Nucleus accumbens (tissue), 56 donors: ENCODE measurements around the gene TBC1D22A.

ENCODE experiments used
- DNase-seq, 56 donors: peaks; one replicate each; lab custom pipeline; 2025; lab: John Stamatoyannopoulos, UW

Gene TBC1D22A

GRCh38 chr22:46851941-46852340 is 89.5 kb downstream of the TBC1D22A start:
- DNase-seq, result no peak

- DNase-seq, result no peak
Measured at GRCh38 chr22:46852771-46853170, 90.3 kb downstream of the TBC1D22A start.

- DNase-seq, result no peak
Measured at GRCh38 chr22:46853191-46853590, 90.7 kb downstream of the TBC1D22A start.

DNA sequence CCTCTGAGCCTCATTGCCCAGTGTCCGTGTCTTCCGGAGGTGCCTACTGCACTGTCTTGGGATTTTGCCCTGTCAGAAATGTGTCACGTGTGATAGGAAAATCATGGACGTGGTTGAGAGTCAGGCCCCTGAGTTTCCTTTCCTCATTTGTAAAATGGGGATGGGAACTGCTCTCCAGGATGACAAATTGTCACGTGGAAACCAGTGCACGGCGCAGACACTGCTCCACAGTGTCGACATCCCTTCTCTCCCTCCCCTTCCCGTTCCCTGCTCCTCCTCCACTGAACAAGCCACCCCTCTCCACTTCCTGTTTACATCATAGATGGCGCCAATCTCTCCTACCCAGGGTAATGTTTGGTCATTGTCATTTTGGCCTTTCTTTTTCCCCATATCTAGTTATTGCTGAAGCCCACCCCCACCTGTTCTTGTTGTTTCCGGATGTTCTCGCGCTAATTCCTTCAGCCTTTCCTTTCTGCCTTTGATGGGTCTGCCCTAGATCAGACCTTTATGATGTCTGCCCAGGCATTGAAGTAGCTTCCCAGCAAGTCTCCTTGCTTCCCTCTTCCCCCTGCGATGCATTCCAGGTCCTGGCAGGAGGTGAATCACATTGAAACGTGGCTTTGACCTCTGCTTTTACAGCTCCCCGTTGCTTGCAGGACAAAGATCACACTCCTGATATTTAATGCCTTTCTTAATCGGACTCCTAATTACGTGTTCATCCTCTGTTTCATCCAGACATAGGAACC is 91.8 kb downstream of the TBC1D22A start:
- DNase-seq, result peak in 1 of 56 donors; percentile 18

DNA sequence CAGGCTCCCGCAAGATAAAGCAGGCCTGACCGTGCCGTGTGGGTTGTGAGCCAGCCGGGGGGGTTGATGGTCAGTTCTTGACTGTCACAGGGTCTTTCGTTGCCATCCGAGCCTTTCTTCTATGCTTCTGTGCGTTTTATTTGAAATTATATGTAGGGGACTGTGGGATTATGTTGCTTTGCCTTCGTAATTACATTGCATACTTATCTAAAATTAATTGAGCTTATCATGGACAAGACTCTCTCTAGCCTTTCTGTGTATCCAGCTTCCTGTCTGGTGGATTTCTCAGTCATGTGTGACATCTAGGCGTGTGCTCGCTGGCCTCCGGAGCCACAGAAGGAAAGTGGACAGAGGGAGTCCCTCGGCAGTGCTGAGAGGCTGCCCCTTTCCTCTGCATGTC is 93.2 kb downstream of the TBC1D22A start:
- no peak for DNase-seq

- no peak for DNase-seq
Measured at GRCh38 chr22:46856661-46857060, 94.2 kb downstream of the TBC1D22A start.

DNA sequence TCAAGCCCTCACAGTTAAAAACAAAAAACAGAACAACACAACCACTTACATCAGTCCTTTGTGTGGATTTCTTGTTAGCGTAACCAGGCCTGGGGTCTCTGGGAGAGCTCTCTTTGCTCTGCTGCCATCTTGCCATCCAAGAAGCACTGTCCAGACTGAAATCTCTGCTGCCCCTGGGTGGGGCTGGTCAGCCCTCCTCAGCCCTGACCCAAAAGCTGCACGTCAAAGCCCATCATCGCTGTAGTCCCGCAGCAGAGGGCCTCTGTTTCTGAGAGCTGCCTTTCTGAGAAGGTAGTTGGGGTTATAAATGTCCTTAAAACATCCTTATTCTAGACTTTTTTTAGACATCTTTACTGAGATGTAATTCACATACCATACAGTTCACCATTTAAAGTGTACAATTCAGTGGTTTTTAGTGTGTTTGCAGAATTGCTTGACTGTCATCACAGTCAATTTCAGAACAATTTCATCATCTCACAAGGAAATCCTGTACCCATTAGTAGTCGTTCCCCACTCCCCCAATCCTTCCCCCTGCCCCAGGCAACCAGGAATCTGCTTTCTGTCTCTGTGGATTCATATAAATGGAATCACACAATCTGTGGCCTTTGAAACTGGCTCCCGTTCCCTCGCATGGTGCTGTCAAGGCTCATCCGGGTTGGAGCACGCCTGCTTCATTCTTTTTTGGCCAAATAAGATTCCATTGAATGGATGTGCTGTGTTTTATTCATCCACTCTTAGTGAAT is 94.9 kb downstream of the TBC1D22A start:
- DNase-seq, result no peak

DNA sequence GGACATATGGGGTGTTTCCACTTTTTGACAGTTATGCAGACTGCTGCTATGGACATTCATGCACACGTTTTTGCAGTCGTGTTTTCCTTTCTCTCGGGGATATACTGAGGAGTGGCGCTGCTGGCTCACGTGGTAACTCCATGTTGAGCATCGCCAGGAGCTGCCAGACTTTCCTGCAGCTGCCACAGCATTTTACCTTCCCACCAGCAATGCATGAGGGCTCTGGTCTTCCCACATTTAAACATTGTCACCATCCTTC is 95.4 kb downstream of the TBC1D22A start:
- DNase-seq, result no peak

DNA sequence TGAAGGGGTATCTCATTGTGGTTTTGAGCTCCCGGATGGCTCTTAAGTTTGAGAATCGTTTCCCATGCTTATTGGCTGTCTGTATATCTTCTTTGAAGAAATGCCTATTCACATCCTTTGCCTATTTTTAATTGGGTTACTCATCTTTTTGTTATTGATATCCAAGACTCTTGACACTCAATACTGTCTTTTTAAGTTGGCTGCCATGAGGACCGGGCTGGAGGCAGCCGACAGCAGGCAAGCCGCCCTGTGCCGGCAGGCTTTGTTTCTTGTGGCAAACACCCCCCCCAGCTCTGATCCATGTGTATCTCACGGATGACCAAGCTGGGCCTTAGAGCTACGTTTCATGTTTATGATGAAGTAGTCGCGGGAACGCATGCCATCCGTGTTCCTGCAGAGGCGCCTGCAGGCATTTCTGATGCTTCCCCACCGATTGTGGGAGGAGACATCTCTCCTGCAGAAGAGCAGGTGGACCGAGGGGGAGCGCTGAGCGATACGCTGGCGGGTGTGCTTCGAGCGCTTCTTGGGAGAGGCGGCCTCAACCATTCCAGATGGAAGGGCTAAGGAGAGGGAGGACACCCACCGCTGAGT is 95.8 kb downstream of the TBC1D22A start:
- no peak for DNase-seq

GRCh38 chr22:46860562-46860961 is 98.1 kb downstream of the TBC1D22A start:
- no peak for DNase-seq

DNA sequence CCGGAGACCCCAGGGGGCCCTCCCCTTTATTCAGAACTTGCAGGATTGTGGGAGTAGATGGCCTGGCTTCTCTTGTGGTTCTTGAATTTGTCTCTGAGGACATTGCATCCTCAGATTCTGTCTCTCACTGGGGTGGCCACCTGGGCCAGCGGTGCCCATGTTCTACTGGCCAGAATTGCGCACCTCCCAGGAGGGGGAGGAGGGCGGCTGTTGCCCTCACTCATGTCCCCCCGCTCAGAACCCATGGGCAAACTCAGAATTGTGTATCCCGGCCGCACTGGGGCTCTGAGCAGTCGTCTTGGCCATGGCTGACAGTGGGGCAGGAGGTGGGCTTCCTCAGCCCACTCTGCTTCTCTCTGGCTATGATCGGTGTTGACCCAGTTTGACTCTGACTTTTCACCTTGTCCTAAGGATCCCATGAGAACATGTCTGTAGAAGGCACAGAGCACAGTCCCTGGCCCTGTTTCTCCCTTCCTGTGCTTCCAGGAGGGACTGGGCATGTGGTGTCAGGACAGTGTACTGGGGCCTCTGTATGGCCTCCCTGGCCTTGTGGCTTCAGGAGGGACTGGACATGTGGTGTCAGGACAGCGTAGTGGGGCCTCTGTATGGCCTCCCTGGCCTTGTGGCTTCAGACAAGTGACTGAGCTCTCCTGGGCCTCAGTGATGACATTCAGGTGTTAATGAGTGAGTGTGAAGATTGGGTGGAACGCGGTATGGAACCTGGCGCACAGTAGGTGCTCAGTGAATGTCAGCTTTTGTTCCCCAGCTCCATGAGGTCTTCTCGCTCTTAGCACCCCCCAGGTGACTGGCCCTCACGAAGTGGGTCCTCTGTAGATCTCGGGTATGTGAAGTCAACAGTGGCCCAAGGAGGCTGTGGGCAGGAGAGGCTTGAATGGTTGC is 99.3 kb downstream of the TBC1D22A start:
- DNase-seq, result no peak

GRCh38 chr22:46862418-46863324 is 100.2 kb downstream of the TBC1D22A start:
- DNase-seq, result no peak

DNA sequence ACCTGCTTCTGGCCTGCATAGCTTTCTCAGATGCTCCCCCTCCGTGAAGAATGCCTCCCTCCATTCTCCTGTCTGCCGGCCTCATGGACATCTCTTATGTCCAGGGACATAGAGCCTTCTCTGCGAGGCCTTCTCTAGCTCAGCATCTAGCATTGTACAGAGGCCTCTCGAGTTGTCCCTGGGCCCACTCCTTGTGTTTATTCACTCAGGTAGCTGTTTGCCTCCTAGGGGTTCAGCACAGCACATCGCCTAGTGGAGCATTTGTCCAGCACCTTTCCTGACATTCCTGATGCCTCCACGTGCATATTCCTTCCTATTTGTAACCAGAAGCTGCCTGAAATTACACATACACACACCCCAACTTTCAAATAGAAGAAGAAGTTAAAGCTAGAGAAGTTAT is 101.3 kb downstream of the TBC1D22A start:
- no peak for DNase-seq

GRCh38 chr22:46864314-46865051 is 102.0 kb downstream of the TBC1D22A start:
- no peak for DNase-seq

GRCh38 chr22:46865052-46865434 is 102.6 kb downstream of the TBC1D22A start:
- no peak for DNase-seq

GRCh38 chr22:46865642-46866041 is 103.2 kb downstream of the TBC1D22A start:
- DNase-seq, result no peak

- no peak for DNase-seq
Measured at GRCh38 chr22:46866591-46866990, 104.1 kb downstream of the TBC1D22A start.

DNA sequence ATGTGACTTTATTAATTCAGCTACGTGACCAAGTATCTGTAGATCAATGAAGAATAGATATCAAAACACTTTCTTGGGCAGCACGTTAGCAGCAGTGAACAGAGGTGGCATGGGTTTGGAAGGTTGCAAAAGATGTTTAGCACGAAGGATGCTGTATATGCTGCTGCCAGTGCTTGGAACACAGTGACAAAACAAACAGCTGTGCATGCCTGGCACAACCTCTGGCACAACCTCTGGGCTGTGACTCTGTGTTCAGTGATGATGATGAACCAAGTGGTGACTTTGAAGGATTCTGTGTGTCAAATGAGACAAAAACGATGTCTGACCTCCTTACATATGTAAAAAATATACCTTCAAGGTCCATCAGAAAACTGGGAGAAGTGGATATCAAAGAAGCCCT is 104.7 kb downstream of the TBC1D22A start:
- DNase-seq, result no peak

DNA sequence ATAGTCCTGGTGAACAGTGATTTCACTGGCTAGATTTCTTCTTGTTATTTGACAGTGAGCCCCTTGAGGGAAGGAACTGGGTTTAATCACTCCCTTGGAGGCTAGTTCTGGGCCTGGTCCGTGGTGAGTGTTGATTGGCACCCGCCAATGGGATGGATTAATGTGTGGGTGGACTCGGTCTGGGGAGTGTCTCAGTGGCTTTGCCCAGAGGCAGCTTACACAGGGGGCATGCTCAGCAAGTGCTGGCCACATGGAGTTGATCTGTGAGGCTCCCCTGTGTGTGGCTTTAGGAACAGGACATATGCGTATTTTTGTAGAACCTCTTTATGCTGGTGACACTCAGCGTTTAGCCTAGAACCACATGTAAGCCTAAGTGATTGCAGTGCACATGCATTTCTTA is 106.9 kb downstream of the TBC1D22A start:
- no peak for DNase-seq
